Mesenchymal stem cell (in vitro differentiated cells and primary cell): ENCODE results near the gene TRIM31.

ENCODE experiments used
- DNase-seq: peaks from one replicate; pipeline ENCODE4 v3.0.0-alpha.2; 2013
- H2AFZ ChIP-seq: one replicate; pipeline ENCODE4 v1.6.1; 2013; ENCODE audit warnings: low read depth, mild to moderate bottlenecking, control low read depth, inconsistent platforms, low read length, moderate library complexity
- H2AK5ac ChIP-seq: 2 replicates; pipeline ENCODE4 v1.6.1; 2013; ENCODE audit warnings: low read length, moderate library complexity, mild to moderate bottlenecking, inconsistent platforms; ENCODE audit not compliant: severe bottlenecking
- H2BK120ac ChIP-seq: one replicate; pipeline ENCODE4 v1.6.1; 2013; ENCODE audit warnings: low read depth, mild to moderate bottlenecking, inconsistent platforms, low read length, moderate library complexity
- H2BK12ac ChIP-seq, 2 experiments: one replicate each; pipeline ENCODE4 v1.6.1; 2013; ENCODE audit warnings: inconsistent platforms in 2 of 2, low read length in 2 of 2, mild to moderate bottlenecking in 2 of 2, moderate library complexity in 2 of 2, control low read depth in 1 of 2
- H2BK15ac ChIP-seq: one replicate; pipeline ENCODE4 v1.6.1; 2013; ENCODE audit warnings: mild to moderate bottlenecking, low read depth, inconsistent platforms; ENCODE audit not compliant: poor library complexity, severe bottlenecking
- H2BK5ac ChIP-seq: 2 replicates; pipeline ENCODE4 v1.6.1; 2013; ENCODE audit warnings: low read depth, mild to moderate bottlenecking, low read length, control low read depth, inconsistent platforms; ENCODE audit not compliant: poor library complexity, severe bottlenecking
- H3K14ac ChIP-seq, 2 experiments: one replicate each; pipeline ENCODE4 v1.6.1; 2013; ENCODE audit warnings: inconsistent platforms in 2 of 2, low read length in 2 of 2, control low read depth in 1 of 2, mild to moderate bottlenecking in 1 of 2, moderate library complexity in 1 of 2
- H3K18ac ChIP-seq, 2 experiments: one replicate each; pipeline ENCODE4 v1.6.1; 2013; ENCODE audit warnings: inconsistent platforms in 2 of 2, low read length in 2 of 2, control low read depth in 1 of 2, low read depth in 1 of 2, mild to moderate bottlenecking in 1 of 2
- H3K23ac ChIP-seq, 2 experiments: one replicate each; pipeline ENCODE4 v1.6.1; 2013; ENCODE audit warnings: inconsistent platforms in 2 of 2, low read length in 2 of 2, mild to moderate bottlenecking in 2 of 2, moderate library complexity in 2 of 2, control low read depth in 1 of 2
- H3K27ac ChIP-seq: 2 replicates; pipeline ENCODE4 v1.5.1; 2013; ENCODE audit warnings: mild to moderate bottlenecking, moderate library complexity, low read length, control low read depth, inconsistent platforms; ENCODE audit not compliant: poor library complexity, severe bottlenecking
- H3K27me3 ChIP-seq, 2 experiments: 2 replicates each; pipeline versions ENCODE4 v1.6.1 to v1.7.0; 2013; ENCODE audit warnings: low read length in 2 of 2, mild to moderate bottlenecking in 2 of 2, moderate library complexity in 2 of 2, control low read depth in 1 of 2, inconsistent platforms in 1 of 2; ENCODE audit not compliant: control insufficient read depth in 1 of 2, insufficient read depth in 1 of 2
- H3K36me3 ChIP-seq, 2 experiments: 2 replicates each; pipeline versions ENCODE4 v1.6.1 to v1.7.0; 2013; ENCODE audit warnings: low read length in 2 of 2, control low read depth in 1 of 2, inconsistent platforms in 1 of 2, low read depth in 1 of 2, mild to moderate bottlenecking in 1 of 2; ENCODE audit not compliant: insufficient read depth in 2 of 2, control insufficient read depth in 1 of 2
- H3K4ac ChIP-seq, 2 experiments: one replicate each; pipeline ENCODE4 v1.6.1; 2013; ENCODE audit warnings: inconsistent platforms in 2 of 2, low read length in 2 of 2, mild to moderate bottlenecking in 2 of 2, moderate library complexity in 2 of 2, control low read depth in 1 of 2, low read depth in 1 of 2
- H3K4me1 ChIP-seq: 2 replicates; pipeline ENCODE4 v1.6.1; 2013; ENCODE audit warnings: low read depth, low read length, control low read depth; ENCODE audit not compliant: control insufficient read depth, insufficient read depth
- H3K4me2 ChIP-seq: 2 replicates; pipeline ENCODE4 v1.6.1; 2013; ENCODE audit warnings: low read length, mild to moderate bottlenecking, inconsistent platforms; ENCODE audit not compliant: poor library complexity, severe bottlenecking
- H3K4me3 ChIP-seq, 2 experiments: 2 replicates each; pipeline versions ENCODE4 v1.5.1 to v1.7.0; 2013; ENCODE audit warnings: low read length in 2 of 2, mild to moderate bottlenecking in 2 of 2, control low read depth in 1 of 2, low read depth in 1 of 2; ENCODE audit not compliant: insufficient read depth in 1 of 2
- H3K79me1 ChIP-seq: replicated peaks from 2 replicates; pipeline ENCODE4 v1.6.1; 2013; ENCODE audit warnings: mild to moderate bottlenecking, control low read depth, low read length, inconsistent platforms; ENCODE audit not compliant: poor library complexity, severe bottlenecking
- H3K9ac ChIP-seq: 2 replicates; pipeline ENCODE4 v1.7.0; 2013; ENCODE audit warnings: mild to moderate bottlenecking, low read length, moderate library complexity
- H3K9me3 ChIP-seq: 2 replicates; pipeline ENCODE4 v1.7.0; 2013; ENCODE audit warnings: mild to moderate bottlenecking, low read length; ENCODE audit not compliant: control insufficient read depth
- H4K8ac ChIP-seq: one replicate; pipeline ENCODE4 v1.6.1; 2013; ENCODE audit warnings: inconsistent platforms, mild to moderate bottlenecking, low read length, moderate library complexity
- H4K91ac ChIP-seq: one replicate; pipeline ENCODE4 v1.6.1; 2013; ENCODE audit warnings: mild to moderate bottlenecking, low read length, inconsistent platforms
- WGBS: methylation state at CpG from one replicate; pipeline ENCODE4 v1.1.7; 2013; ENCODE audit warnings: mixed read lengths; 5-methylcytosine and 5-hydroxymethylcytosine counted together

The TRIM31 gene

DNA sequence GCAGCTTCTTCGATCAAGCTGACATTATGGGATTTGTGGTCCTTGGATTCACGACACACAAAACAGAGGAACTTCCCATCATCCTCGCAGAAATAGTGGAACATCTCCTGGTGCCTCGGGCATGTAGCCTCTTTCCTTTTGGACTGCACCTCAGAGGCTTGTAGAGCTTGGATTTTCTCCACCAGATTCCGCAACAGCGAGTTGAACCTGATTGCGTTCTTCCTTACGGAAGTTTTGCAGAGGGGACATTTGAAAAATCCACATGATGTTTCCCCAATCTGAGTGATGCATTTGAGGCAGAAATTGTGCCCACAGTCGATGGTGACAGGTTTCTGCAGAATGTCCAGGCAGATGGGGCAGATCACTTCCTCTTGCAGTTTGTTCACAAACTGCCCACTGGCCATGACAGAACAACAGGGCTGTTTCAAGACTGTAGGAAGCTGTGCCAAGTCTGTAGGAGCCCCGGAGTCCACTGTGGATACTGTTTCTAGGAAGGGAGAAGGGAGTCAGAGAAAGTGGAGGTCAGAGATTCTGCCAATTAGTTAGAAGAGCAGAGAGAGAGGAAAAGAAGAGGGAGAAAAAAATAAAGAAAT lies 392 bp downstream of the TRIM31 start:
- no peak overlapping the region for H3K4me2 ChIP-seq
- no peak overlapping the region for H2BK5ac ChIP-seq
- no peak overlapping the region for H3K4me3 ChIP-seq
- no peak overlapping the region for H2AFZ ChIP-seq
- no peak for DNase-seq
- H3K9ac ChIP-seq, result no peak overlapping the region
- no peaks in the 10 kb centered on the region for H3K9me3 ChIP-seq
- H3K27me3 ChIP-seq, result peaks cover 45 to 58% of the 10 kb centered on the region in 2 experiments
- H2BK12ac ChIP-seq, result no peak overlapping the region
- no peak overlapping the region for H3K18ac ChIP-seq
- 78% methylated on average over 10 of the region's 10 CpGs for WGBS
- no peak overlapping the region for H3K4ac ChIP-seq
- H2BK120ac ChIP-seq, result no peak overlapping the region
- H4K91ac ChIP-seq, result no peak overlapping the region
- no peak overlapping the region for H4K8ac ChIP-seq
- no peak overlapping the region for H3K23ac ChIP-seq
- H2AK5ac ChIP-seq, result no peak overlapping the region
- peaks cover 1% of the 10 kb centered on the region for H3K4me1 ChIP-seq
- no peak overlapping the region for H3K14ac ChIP-seq
- H2BK15ac ChIP-seq, result no peak overlapping the region
- H3K79me1 ChIP-seq, result no peaks in the 10 kb centered on the region
- no peaks in the 10 kb centered on the region for H3K36me3 ChIP-seq
- H3K27ac ChIP-seq, result no peak overlapping the region

DNA sequence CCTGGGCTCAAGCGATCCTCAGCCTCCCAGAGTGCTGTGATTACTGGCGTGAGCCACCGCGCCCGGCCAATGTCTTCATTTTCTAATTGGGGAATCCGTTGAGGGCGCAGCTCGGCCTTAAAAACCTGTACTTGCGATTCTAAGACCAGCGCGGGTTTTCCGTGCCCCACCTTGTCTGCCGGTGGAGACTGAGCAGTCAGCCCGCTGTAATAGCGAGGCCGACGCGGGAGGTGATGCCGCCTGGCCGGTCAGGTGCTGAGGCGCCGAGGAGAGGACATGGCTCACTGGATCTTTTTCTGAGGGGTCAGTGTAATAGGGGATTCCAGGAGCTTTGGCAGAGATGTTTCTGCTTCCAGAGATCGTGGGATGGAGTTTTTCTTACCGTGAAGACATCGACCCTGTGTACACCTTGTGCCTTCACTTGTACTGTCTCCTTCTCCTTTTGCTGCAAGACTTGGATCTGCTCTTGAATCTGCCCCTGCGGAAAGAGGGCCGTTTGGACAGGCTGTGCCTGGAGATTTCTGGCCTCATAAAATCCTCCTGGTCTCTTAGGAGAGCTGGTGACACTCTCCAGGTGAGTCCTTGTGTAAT lies 1.5 kb downstream of the TRIM31 start:
- H3K4me1 ChIP-seq, result peaks cover 2% of the 10 kb centered on the region
- 84% methylated on average over 27 of the region's 27 CpGs for WGBS
- no peak overlapping the region for H2BK15ac ChIP-seq
- no peak overlapping the region for H3K4me2 ChIP-seq
- no peak overlapping the region for H3K27ac ChIP-seq
- no peak overlapping the region for H2BK5ac ChIP-seq
- H3K36me3 ChIP-seq, result no peaks in the 10 kb centered on the region
- H2AK5ac ChIP-seq, result no peak overlapping the region
- H3K27me3 ChIP-seq, result peaks cover 49 to 63% of the 10 kb centered on the region in 2 experiments
- no peak overlapping the region for H3K4ac ChIP-seq
- H3K9me3 ChIP-seq, result no peaks in the 10 kb centered on the region
- H3K9ac ChIP-seq, result no peak overlapping the region
- H3K23ac ChIP-seq, result no peak overlapping the region
- H2BK12ac ChIP-seq, result no peak overlapping the region
- no peak overlapping the region for H3K18ac ChIP-seq
- H2AFZ ChIP-seq, result no peak overlapping the region
- H3K79me1 ChIP-seq, result no peaks in the 10 kb centered on the region
- no peak overlapping the region for H3K4me3 ChIP-seq
- H4K91ac ChIP-seq, result no peak overlapping the region
- H3K14ac ChIP-seq, result no peak overlapping the region
- no peak overlapping the region for H4K8ac ChIP-seq
- H2BK120ac ChIP-seq, result no peak overlapping the region
- no peak for DNase-seq

- 33% methylated on average over 1 of the region's 2 CpGs for WGBS
- DNase-seq, result no peak
Measured at GRCh38 chr6:30104661-30105060, 8.2 kb downstream of the TRIM31 start.

GRCh38 chr6:30103872-30104179 lies 9.1 kb downstream of the TRIM31 start:
- Histone ChIP-seq H3K9me3 (no peaks in the 10 kb centered on the region), H3K27me3 (peaks cover 56 to 70% of the 10 kb centered on the region in 2 experiments), H3K9ac (peak overlapping the region; percentile 86), H2BK120ac (no peak overlapping the region), H3K4me2 (peak overlapping the region; percentile 71), H2BK15ac (no peak overlapping the region), H3K23ac (no peak overlapping the region), H3K4me3 (peak overlapping the region in 1 of 2 experiments; percentile 76), H4K8ac (no peak overlapping the region), H2AFZ (no peak overlapping the region), H3K14ac (no peak overlapping the region), H2BK5ac (no peak overlapping the region), H3K36me3 (no peaks in the 10 kb centered on the region), H3K79me1 (no peaks in the 10 kb centered on the region), H3K18ac (no peak overlapping the region), H3K4me1 (peaks cover 24% of the 10 kb centered on the region), H4K91ac (no peak overlapping the region), H3K4ac (no peak overlapping the region), H2AK5ac (no peak overlapping the region), H3K27ac (no peak overlapping the region), H2BK12ac (no peak overlapping the region)
- WGBS, result no CpG with 5 or more reads among the region's 3 CpGs
- DNase-seq, result no peak

More at GRCh38 chr6:30104661-30105060, 8.2 kb downstream of the TRIM31 start:
- Histone ChIP-seq H2BK120ac (no peak overlapping the region), H2BK5ac (no peak overlapping the region), H3K14ac (no peak overlapping the region), H3K23ac (no peak overlapping the region), H3K4me3 (no peak overlapping the region), H3K27me3 (peaks cover 54 to 66% of the 10 kb centered on the region in 2 experiments), H2AK5ac (no peak overlapping the region), H2BK15ac (no peak overlapping the region), H3K27ac (no peak overlapping the region), H3K9me3 (no peaks in the 10 kb centered on the region), H3K9ac (no peak overlapping the region), H3K4ac (no peak overlapping the region), H3K36me3 (no peaks in the 10 kb centered on the region), H4K8ac (no peak overlapping the region), H2AFZ (no peak overlapping the region), H3K4me1 (peaks cover 24% of the 10 kb centered on the region), H3K79me1 (no peaks in the 10 kb centered on the region), H3K4me2 (no peak overlapping the region), H4K91ac (no peak overlapping the region), H3K18ac (no peak overlapping the region), H2BK12ac (no peak overlapping the region)
